PC-9 (cell line): ENCODE measurements around the gene HEPHL1.

Experiments
- EZH2 ChIP-seq: fragments of 200-600 bp; sonication (generic); IDR thresholded peaks from 2 replicates; pipeline ENCODE4 v1.8.0; 2017; ENCODE audit warnings: antibody characterized with exemption, low read depth
- TF ChIP-seq, protein P1 (sequence below): fragments of 200-600 bp; sonication (generic); conservative IDR thresholded peaks from 2 replicates; pipeline ENCODE4 v1.6.1; 2017; ENCODE audit warnings: mixed run types, antibody characterized with exemption, mild to moderate bottlenecking, moderate library complexity

DNA sequence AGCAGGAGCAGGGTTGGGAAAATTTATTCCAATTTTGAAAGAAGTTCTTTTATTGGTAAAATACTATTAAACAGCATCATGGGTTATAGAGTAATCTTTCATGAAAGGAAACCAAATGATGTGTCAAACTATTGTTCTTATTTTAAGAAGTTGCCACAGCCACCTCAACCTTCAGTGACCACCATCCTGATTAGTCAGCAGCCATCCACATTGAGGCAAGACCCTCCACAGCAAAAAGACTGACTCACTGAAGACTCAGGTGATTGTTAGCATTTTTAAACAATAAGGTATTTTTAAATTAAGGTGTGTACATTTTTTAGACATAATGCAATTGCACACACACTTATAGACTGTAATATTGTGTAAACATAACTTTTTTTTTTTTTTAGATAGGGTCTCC is 3.7 kb upstream of the HEPHL1 start:
- TF ChIP-seq, protein P1, sequence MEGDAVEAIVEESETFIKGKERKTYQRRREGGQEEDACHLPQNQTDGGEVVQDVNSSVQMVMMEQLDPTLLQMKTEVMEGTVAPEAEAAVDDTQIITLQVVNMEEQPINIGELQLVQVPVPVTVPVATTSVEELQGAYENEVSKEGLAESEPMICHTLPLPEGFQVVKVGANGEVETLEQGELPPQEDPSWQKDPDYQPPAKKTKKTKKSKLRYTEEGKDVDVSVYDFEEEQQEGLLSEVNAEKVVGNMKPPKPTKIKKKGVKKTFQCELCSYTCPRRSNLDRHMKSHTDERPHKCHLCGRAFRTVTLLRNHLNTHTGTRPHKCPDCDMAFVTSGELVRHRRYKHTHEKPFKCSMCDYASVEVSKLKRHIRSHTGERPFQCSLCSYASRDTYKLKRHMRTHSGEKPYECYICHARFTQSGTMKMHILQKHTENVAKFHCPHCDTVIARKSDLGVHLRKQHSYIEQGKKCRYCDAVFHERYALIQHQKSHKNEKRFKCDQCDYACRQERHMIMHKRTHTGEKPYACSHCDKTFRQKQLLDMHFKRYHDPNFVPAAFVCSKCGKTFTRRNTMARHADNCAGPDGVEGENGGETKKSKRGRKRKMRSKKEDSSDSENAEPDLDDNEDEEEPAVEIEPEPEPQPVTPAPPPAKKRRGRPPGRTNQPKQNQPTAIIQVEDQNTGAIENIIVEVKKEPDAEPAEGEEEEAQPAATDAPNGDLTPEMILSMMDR = no peak
- no peak for TF ChIP-seq EZH2
